ENCODE data around the gene LCN6. TPM values are rescaled to one million over a fixed set of nuclear protein-coding genes. Genes with fewer than 3 reads are reported as not detected.

The LCN6 gene
- total RNA-seq, 2 experiments from 2014 or later = not detected

DNA sequence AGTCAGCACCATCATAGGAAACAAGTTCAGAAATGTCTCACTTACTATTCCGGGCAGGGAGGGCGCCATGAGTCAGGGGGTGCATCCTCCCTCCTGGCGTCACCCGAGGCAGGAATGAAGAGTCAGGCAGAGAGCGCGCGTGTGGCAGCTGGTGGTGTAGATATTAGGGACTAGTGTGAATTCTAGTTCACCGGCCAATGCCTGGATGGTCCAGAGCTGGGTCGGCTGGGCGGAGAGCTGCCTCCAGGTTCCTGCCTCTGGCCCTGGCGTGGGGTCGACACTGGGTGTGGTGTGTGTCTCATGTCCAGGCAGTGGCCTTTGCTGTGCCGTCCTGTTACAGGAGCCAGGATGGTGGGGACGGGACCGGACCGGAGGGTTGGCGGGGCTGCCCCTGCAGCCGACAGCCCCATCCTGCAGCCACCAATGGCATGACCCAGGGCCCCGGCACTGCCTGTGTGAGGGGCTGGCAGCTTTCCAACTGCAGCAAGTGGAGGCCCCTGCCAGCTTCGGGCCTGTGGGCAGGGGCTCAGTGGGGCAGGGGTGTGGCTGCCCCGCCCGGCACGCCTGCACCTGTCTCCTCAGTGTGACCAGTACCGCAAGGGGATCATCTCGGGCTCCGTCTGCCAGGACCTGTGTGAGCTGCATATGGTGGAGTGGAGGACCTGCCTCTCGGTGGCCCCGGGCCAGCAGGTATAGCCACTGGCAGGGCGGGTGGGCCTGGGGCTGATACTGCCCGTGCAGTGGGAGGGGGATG lies 26.8 kb downstream of the LCN6 start:
- DNase-seq = no peak
- ChIA-PET POLR2A (no interaction called here), CTCF (interaction anchor here (1.2 to 1.6 kb wide), 4 partner anchors 8 to 23 kb away, joined by 3 to 4 read pairs (median 3); no protein-coding TSS in a partner anchor)
- Mint-ChIP-seq H3K27ac (no peak overlapping the region), H3K27me3 (no peaks in the 10 kb centered on the region), H3K9me3 (no peaks in the 10 kb centered on the region), H3K4me3 (no peak overlapping the region), H3K4me1 (peaks cover 22% of the 10 kb centered on the region), H3K36me3 (ENCODE audit: low read depth) (peaks cover 30% of the 10 kb centered on the region)

DNA sequence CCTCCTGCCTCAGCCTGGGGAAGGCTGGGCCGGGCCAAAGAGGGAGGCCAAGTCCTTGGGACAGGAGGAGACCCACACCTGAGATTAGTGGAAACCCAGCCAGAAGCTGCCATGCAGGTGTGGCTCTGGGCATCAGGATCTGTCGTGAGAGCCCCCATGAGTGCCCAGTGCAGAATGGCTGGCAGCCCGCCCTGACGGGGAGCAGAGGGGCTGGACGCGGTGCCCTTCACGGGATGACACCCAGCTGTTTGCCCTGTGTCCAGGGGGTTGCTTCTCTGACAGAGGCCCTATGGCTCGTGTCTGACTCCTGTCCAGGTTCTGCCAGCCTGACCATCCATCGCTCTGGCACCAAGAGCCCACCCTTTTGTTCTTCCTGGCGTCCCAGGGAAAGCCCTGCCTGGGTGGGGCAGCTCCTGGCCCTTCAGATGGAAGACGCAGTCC lies 27.4 kb downstream of the LCN6 start:
- POLR2A ChIA-PET = no interaction called here

DNA sequence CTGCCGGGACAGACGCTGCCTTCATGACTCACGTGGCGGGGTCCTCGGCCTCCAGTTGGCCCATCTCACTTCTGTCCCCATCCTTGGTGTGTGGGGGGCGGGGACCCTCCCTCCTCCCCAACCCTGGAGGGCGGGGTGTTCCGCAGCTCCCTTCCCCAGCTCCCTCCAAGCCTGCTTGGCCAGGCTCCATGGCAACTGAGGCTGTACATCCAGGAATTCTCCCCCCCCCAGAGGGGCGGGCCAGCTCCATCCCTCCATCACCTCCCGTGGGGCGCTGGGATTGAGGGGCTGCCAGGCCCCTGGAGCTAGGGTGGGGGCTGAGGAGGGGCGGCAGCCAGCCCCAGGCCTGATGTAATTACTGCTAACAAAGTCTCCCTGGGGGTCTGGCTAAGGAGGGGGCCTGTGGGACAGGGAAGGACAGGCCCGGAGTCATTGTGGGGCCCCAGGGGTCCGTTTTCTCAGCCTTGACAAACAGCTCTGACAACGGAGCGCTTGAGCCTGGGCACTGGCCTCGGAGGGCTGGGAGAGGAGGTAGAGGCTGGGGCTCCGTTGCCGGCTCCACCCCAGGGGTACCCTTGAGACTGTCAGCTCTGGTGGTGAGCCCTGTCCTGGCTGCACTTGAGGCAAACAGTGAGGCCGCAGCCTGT lies 28.0 kb downstream of the LCN6 start:
- H3K27ac Mint-ChIP-seq = no peak overlapping the region
- peaks cover 11% of the 10 kb centered on the region for H3K4me1 Mint-ChIP-seq
- H3K36me3 Mint-ChIP-seq (ENCODE audit: low read depth) = peaks cover 19% of the 10 kb centered on the region
- peaks cover 3% of the 10 kb centered on the region for H3K27me3 Mint-ChIP-seq
- H3K9me3 Mint-ChIP-seq = no peaks in the 10 kb centered on the region
- CTCF ChIA-PET = interaction anchor here (0.8 to 1.3 kb wide), 2 partner anchors 19 to 21 kb away, joined by 3 to 4 read pairs; no protein-coding TSS in a partner anchor
- POLR2A ChIA-PET = no interaction called here
- no peak for DNase-seq
- H3K4me3 Mint-ChIP-seq = no peak overlapping the region

More for the DNA sequence above, 27.4 kb downstream of the LCN6 start:
- H3K27me3 Mint-ChIP-seq = peaks cover under 1% of the 10 kb centered on the region
- peaks cover 16% of the 10 kb centered on the region for H3K4me1 Mint-ChIP-seq
- H3K27ac Mint-ChIP-seq = no peak overlapping the region
- DNase-seq = no peak
- H3K36me3 Mint-ChIP-seq (ENCODE audit: low read depth) = peaks cover 25% of the 10 kb centered on the region
- CTCF ChIA-PET = interaction anchor here (0.8 to 1.6 kb wide), 4 partner anchors 14 to 22 kb away, joined by 3 to 4 read pairs (median 3); no protein-coding TSS in a partner anchor
- no peak overlapping the region for H3K4me3 Mint-ChIP-seq
- no peaks in the 10 kb centered on the region for H3K9me3 Mint-ChIP-seq

DNA sequence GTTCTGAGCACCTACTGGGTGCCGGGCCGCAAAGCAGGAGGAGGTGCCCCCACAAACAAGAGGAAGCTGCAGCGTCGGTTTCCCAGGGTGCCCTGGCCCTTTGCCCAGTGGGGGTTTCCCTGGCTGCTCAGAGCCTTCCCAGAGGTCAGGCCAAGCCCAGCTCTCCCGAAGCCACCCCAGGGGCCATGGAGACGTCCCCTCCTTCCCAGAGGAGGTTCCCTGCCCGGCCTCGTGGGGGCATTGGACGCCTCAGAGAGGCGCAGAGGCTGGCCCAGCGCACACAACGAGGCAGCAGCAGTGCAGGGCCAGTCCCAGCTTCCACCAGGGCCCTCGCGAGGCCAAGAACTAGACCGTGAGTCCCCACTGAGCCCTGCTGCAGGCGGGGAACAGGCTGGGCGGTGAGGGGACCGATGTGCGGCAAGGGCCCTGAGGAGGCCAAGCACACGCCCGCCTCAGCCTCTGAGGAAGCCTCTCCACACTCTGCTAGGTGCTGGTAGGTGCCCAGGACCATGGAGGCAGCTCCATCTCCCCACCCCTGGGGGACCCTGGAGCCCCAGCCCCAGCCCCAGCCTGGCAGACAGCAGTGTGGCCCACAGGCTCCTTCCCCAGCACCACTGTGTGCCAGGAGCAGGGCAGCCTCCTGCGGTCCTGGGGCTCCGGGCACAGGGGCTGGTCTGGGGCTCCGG lies 29.0 kb downstream of the LCN6 start:
- ChIA-PET POLR2A (no interaction called here), CTCF (no interaction called here)
- Mint-ChIP-seq H3K27ac (no peak overlapping the region), H3K4me1 (peaks cover 9% of the 10 kb centered on the region), H3K27me3 (peaks cover 3% of the 10 kb centered on the region), H3K4me3 (no peak overlapping the region), H3K36me3 (ENCODE audit: low read depth) (peaks cover 12% of the 10 kb centered on the region), H3K9me3 (no peaks in the 10 kb centered on the region)
- DNase-seq = no peak

DNA sequence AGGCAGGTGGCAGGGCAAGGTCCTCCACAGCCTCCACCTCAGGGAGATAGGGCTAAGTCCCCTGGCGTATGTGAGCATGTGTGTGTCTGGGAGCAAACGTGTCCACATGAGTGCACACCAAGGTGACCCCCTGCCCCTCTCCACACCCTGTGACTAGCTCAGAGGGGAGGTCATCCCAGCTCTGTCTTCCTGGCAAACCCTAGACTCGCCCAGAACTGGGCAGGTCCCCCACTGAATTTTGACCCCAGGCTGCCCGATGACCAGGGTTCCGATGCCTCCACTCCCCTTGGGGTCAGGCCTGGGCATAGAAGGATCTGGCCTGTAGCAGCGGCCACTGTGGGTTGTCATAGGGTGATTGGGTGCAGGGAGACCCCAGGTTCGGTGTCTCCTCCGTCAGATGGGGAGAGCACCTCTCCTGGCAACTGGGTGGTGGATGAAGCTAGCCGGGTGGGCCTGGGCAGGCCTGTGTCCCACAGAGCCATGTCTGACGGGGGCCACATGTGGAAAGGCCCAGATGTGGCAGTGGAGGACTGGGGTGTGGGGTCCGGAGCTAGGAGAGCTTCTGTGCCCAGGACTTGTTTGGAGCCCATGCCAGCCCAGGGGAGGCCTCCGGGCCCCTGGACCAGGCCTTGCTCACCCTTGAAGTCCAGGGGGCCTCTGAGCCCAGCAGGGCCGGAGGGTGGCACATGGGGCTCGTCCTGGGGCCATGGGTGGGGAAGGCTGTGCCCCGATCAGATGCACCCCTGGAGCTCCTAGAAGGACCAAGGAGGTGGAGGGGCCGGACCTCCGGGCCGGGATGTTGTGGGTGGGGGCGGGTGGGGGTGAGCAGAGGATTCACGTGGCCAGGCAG lies 29.8 kb downstream of the LCN6 start:
- H3K27ac Mint-ChIP-seq = no peak overlapping the region
- ChIA-PET CTCF (no interaction called here), POLR2A (no interaction called here)
- peaks cover 8% of the 10 kb centered on the region for H3K27me3 Mint-ChIP-seq
- no peak overlapping the region for H3K4me3 Mint-ChIP-seq
- H3K9me3 Mint-ChIP-seq = no peaks in the 10 kb centered on the region
- H3K36me3 Mint-ChIP-seq (ENCODE audit: low read depth) = peaks cover 4% of the 10 kb centered on the region
- DNase-seq = no peak
- peaks cover 1% of the 10 kb centered on the region for H3K4me1 Mint-ChIP-seq

DNA sequence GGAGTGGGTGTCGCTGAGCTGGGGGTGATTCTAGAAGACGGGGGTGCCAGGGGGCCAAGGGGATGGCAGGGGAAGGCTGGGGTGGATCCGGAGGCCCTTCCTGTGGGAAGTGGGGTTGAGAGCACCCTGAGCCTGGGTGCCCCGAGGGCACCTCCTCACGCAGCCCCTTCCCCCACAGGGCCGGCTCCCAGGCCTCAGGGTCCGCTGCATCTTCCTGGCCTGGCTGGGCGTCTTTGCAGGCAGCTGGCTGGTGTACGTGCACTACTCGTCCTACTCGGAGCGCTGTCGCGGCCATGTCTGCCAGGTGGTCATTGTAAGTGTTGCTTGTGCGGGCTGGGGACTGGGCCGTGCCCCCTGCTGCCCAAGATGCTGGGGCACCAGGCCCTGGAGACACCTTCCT lies 30.9 kb downstream of the LCN6 start:
- Mint-ChIP-seq H3K4me3 (no peak overlapping the region), H3K36me3 (ENCODE audit: low read depth) (no peaks in the 10 kb centered on the region), H3K27ac (no peak overlapping the region), H3K9me3 (no peaks in the 10 kb centered on the region), H3K27me3 (peaks cover 12% of the 10 kb centered on the region), H3K4me1 (no peaks in the 10 kb centered on the region)
- ChIA-PET CTCF (interaction anchor here (4.5 kb wide), 1 partner anchor 11 kb away, joined by 44 read pairs; no protein-coding TSS in a partner anchor), POLR2A (interaction anchor here (0.6 kb wide), 1 partner anchor 10 kb away, joined by 6 read pairs; no protein-coding TSS in a partner anchor)
- no peak for DNase-seq

GRCh38 chr9:136714893-136715274 lies 33.4 kb downstream of the LCN6 start:
- H3K4me1 Mint-ChIP-seq = peaks cover 3% of the 10 kb centered on the region
- CTCF ChIA-PET = interaction anchor here (0.9 to 4.5 kb wide), 3 partner anchors 14 to 43 kb away, joined by 3 to 44 read pairs (median 4); no protein-coding TSS in a partner anchor
- no peak for DNase-seq
- H3K27me3 Mint-ChIP-seq = peaks cover 26% of the 10 kb centered on the region
- no peaks in the 10 kb centered on the region for H3K9me3 Mint-ChIP-seq
- H3K4me3 Mint-ChIP-seq = no peak overlapping the region
- H3K27ac Mint-ChIP-seq = no peak overlapping the region
- no peaks in the 10 kb centered on the region for H3K36me3 Mint-ChIP-seq (ENCODE audit: low read depth)
- POLR2A ChIA-PET = no interaction called here

DNA sequence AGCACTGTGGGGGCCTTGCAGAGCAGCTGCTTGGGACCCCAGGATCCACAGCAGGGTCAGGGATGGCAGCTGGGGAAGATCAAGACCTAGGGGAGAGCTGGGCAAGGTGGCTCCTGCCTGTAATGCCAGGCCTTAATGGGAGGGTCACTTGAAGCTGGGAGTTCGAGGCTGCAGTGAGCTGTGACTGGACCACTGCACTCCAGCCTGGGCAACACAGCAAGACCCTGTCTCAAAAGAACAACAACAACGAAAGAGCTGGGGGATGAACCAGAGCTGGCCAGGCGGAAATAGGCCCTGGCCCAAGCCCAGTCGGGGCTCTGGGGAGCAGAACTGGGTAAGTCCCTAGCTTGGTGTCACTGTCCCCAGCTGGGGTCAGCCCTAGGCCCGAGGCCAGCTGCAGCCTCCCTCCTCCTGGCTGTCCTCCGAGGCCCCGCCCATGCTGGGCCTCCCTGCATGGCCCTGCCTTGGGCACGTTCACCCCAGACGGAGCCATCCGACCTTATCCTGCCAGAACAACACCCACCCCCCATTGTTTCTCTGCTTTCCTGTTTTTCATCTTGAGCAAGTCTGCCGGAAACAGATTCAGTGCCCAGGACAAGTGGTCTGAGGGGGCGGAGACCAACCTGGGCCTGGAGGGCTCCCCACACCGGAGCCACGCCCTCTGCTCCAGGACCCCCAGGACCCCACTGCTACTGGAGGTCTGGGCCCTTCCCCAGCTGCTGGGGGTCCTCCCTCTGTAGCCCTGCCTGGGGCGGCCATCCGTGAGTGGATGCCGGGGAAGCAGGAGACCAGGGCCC lies 34.0 kb downstream of the LCN6 start:
- no peak overlapping the region for H3K4me3 Mint-ChIP-seq

DNA sequence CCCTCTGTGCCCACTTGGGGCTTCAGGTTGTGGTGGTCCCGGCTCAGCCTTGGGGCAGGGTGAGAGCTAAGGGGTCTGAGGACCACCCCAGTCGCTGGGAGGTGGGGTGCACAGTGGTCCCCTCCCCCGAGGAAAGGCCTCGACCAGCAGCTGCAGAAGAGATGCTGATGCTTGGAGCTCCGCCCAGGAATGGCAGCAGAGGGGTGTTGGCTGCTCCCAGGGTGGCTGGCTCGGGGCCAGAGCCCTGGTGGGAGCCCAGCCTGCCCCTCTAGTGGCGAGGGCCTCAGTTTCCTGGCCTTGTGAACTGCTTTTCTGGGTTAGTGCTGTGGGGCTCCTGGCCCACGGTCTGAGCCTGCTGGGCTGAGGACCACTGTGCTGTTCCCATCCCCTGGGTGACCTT lies 34.8 kb downstream of the LCN6 start:
- no peak for DNase-seq
- Mint-ChIP-seq H3K4me1 (peaks cover 3% of the 10 kb centered on the region), H3K9me3 (no peaks in the 10 kb centered on the region), H3K27ac (no peak overlapping the region), H3K27me3 (peaks cover 26% of the 10 kb centered on the region), H3K36me3 (ENCODE audit: low read depth) (no peaks in the 10 kb centered on the region), H3K4me3 (no peak overlapping the region)
- ChIA-PET CTCF (interaction anchor here (1.0 to 4.5 kb wide), 4 partner anchors 9 to 226 kb away, joined by 3 to 44 read pairs (median 4); partner anchors contain the start of gene AJM1), POLR2A (no interaction called here)

More for the DNA sequence above, 34.0 kb downstream of the LCN6 start:
- no peaks in the 10 kb centered on the region for H3K36me3 Mint-ChIP-seq (ENCODE audit: low read depth)
- ChIA-PET POLR2A (no interaction called here), CTCF (interaction anchor here (0.7 to 4.5 kb wide), 6 partner anchors 8 to 227 kb away, joined by 3 to 44 read pairs (median 4); partner anchors contain the start of gene AJM1)
- no peak overlapping the region for H3K27ac Mint-ChIP-seq
- DNase-seq = no peak
- H3K9me3 Mint-ChIP-seq = no peaks in the 10 kb centered on the region
- H3K4me1 Mint-ChIP-seq = peaks cover 3% of the 10 kb centered on the region
- peaks cover 26% of the 10 kb centered on the region for H3K27me3 Mint-ChIP-seq

GRCh38 chr9:136712690-136713544 lies 35.4 kb downstream of the LCN6 start:
- Mint-ChIP-seq H3K4me1 (peaks cover 3% of the 10 kb centered on the region), H3K36me3 (ENCODE audit: low read depth) (no peaks in the 10 kb centered on the region), H3K4me3 (no peak overlapping the region), H3K27ac (no peak overlapping the region), H3K27me3 (peaks cover 26% of the 10 kb centered on the region), H3K9me3 (no peaks in the 10 kb centered on the region)
- ChIA-PET CTCF (interaction anchor here (0.6 to 4.5 kb wide), 4 partner anchors 9 to 225 kb away, joined by 3 to 44 read pairs (median 4); no protein-coding TSS in a partner anchor), POLR2A (no interaction called here)
- no peak for DNase-seq
